ENCODE measurements around the gene FBN1. TPM values are rescaled to one million over a fixed set of nuclear protein-coding genes. Genes with fewer than 3 reads are reported as not detected.

Gene FBN1
- total and polyA plus RNA-seq, 8 donors: 1.5 to 35.2 (median 5.2) TPM

DNA sequence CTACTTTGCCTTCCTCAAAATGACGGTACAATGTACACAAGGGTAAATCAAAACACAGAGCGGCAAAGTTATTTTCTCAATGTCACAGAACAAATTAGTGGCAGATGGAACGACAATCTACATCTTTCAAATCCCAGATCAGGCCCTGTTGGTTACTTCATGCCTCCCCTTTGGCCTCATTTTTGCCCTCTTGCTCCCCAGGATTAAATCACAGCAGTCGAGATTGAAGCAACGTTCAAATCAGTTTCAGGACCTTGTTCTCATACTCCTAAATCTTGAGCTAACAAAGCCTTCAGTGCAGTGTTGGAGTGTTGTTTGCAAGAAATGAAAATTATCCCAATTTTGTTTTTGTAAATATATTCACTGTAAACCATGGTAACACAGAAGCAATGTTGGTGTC lies 91.4 kb downstream of the FBN1 start:
- Histone ChIP-seq H3K4me1 (no peaks in the 10 kb centered on the region), H3K9me3 (no peaks in the 10 kb centered on the region), H3K27me3 (no peaks in the 10 kb centered on the region), H3K27ac (no peak overlapping the region), H3K36me3 (no peaks in the 10 kb centered on the region), H3K4me3 (no peak overlapping the region)
- TF ChIP-seq, protein P1, sequence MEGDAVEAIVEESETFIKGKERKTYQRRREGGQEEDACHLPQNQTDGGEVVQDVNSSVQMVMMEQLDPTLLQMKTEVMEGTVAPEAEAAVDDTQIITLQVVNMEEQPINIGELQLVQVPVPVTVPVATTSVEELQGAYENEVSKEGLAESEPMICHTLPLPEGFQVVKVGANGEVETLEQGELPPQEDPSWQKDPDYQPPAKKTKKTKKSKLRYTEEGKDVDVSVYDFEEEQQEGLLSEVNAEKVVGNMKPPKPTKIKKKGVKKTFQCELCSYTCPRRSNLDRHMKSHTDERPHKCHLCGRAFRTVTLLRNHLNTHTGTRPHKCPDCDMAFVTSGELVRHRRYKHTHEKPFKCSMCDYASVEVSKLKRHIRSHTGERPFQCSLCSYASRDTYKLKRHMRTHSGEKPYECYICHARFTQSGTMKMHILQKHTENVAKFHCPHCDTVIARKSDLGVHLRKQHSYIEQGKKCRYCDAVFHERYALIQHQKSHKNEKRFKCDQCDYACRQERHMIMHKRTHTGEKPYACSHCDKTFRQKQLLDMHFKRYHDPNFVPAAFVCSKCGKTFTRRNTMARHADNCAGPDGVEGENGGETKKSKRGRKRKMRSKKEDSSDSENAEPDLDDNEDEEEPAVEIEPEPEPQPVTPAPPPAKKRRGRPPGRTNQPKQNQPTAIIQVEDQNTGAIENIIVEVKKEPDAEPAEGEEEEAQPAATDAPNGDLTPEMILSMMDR (IDR thresholded peaks at IDR 0.05): no peak
- WGBS, 2 donors: 74 to 76% methylated on average over 5 of the region's 5 CpGs
- intact Hi-C loops (cut with DNase I): no loop called here
- ATAC-seq: no peak
- FAIRE-seq: no peak
- no peak for DNase-seq

DNA sequence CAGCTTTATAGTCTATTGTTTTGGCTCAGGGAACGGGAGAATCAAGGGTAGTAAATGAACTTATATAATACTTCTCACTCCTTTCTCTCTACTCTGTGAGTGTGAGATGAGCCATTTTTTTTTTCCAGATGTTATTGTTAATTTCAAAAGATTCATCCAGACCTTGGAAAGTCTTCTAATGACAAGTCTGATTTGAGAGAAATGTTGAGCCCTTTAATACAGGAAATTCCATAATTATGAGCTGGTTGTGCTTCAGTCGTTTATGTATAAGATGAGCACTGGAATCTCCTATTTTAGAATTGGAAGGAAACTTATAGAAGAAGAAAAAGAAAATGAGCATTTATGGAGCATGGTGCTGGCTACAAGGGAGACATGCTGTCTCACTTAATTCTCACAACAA lies 92.0 kb downstream of the FBN1 start:
- DNase-seq: no peak
- Histone ChIP-seq H3K36me3 (no peaks in the 10 kb centered on the region), H3K27me3 (no peaks in the 10 kb centered on the region), H3K9me3 (no peaks in the 10 kb centered on the region), H3K4me1 (no peaks in the 10 kb centered on the region), H3K4me3 (no peak overlapping the region), H3K27ac (no peak overlapping the region)
- no peak for FAIRE-seq
- 75 to 77% methylated on average over 2 of the region's 2 CpGs for WGBS, 2 donors
- no peak for ATAC-seq
- TF ChIP-seq, protein P1 (IDR thresholded peaks at IDR 0.05): no peak
- intact Hi-C loops (cut with DNase I): no loop called here

DNA sequence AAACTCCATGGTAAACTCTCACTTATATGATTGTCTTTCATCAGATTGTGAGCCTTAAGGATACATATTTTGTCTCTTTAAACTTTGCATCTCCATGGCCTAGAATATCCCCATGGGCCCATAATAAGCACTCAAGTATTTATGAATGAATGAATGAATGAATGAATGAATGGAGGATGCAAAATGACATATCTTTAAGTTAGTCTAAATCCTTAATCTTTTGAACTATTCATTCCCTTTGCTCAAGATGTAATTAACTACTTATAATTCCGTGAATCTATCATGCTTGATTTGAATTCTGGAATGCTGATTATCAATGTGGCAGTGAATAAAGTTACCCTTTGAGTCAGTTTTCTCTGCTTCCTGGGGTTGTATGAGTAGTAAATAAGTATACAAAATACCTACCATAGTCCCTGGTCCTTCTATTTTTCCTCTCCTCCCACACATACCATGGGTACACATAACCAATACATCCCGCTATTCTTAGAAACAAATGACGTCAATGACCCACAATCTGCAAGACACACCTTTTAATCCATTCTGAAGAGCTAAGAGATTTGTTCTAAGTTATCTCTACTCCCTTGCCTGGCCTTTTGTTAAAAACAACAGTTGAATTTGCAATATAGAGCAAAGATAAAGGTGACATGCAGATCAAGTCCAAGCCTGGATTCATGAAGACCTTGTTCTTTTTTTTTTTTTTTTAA lies 94.5 kb downstream of the FBN1 start:
- TF ChIP-seq, protein P1 (IDR thresholded peaks at IDR 0.05): no peak
- no peak overlapping the region for H3K4me3 ChIP-seq
- H3K9me3 ChIP-seq: no peaks in the 10 kb centered on the region
- H3K4me1 ChIP-seq: no peaks in the 10 kb centered on the region
- no peaks in the 10 kb centered on the region for H3K36me3 ChIP-seq
- WGBS, 2 donors: 85 to 92% methylated on average over 3 of the region's 3 CpGs
- no peak for DNase-seq
- H3K27me3 ChIP-seq: no peaks in the 10 kb centered on the region
- H3K27ac ChIP-seq: no peak overlapping the region
- ATAC-seq: no peak
- FAIRE-seq: no peak
- intact Hi-C loops (cut with DNase I): no loop called here

DNA sequence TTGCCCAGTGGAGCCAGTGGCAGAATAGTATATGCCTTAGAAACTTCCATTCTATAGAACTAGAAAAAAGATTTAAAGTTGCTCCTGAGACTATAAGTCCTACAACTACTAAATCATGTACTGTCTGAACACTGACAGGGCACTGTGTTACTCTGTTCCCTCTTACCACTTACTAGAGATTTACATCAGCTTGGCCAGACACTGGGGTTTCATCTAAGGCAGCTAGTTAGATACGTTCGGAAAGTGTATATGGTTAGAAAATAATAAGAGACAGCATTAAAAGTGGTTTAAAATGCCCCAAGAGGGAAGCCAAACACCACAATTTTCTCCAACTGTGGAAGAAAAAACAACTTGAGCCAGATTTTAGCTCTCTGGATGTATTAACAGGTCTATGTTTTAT lies 97.1 kb downstream of the FBN1 start:
- Histone ChIP-seq H3K27me3 (no peaks in the 10 kb centered on the region), H3K4me3 (no peak overlapping the region), H3K9me3 (no peaks in the 10 kb centered on the region), H3K36me3 (no peaks in the 10 kb centered on the region), H3K4me1 (no peaks in the 10 kb centered on the region), H3K27ac (no peak overlapping the region)
- intact Hi-C loops (cut with DNase I): no loop called here
- FAIRE-seq: no peak
- no peak for DNase-seq
- ATAC-seq: no peak
- 73 to 76% methylated on average over 2 of the region's 2 CpGs for WGBS, 2 donors
- TF ChIP-seq, protein P1 (IDR thresholded peaks at IDR 0.05): no peak

DNA sequence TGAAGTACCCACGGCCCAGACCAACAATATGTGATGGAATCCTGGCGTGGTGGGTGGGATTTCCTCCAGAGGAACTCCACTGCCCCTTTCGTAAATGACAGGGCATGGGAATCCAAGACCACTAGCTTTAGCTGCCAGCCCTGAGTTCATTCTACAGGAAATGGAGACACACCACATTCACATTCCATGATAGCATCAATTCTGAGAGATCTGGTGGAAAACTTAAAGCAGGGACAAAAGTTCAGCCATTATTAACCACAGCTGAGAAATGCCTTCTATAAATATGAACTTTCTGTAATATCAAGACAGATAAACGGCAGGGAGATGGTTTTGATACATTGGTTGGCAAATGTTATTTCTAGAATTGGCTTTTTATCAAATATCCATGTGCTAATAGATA lies 98.2 kb downstream of the FBN1 start:
- intact Hi-C loops (cut with DNase I): no loop called here
- TF ChIP-seq, protein P1 (IDR thresholded peaks at IDR 0.05): no peak
- no peak overlapping the region for H3K4me3 ChIP-seq
- no peaks in the 10 kb centered on the region for H3K9me3 ChIP-seq
- DNase-seq (no peak), ATAC-seq (no peak), FAIRE-seq (no peak)
- no peaks in the 10 kb centered on the region for H3K27me3 ChIP-seq
- H3K36me3 ChIP-seq: no peaks in the 10 kb centered on the region
- H3K4me1 ChIP-seq: no peaks in the 10 kb centered on the region
- H3K27ac ChIP-seq: no peak overlapping the region
- 63 to 70% methylated on average over 4 of the region's 4 CpGs for WGBS, 2 donors

Measured in pancreas (tissue), 10 donors.